B cell (primary cell): ENCODE results near the gene ENTREP3. TPM values are rescaled to one million over a fixed set of nuclear protein-coding genes. Genes with fewer than 3 reads are reported as not detected.

Experiments used
- ATAC-seq: fragments of 200-7000 bp; cut with Tn5 transposase; one replicate; pipeline ENCODE4 v1.10.0; 2021; ENCODE audit warnings: low read depth, mild to moderate bottlenecking, moderate number of reproducible peaks, moderate library complexity
- CTCF ChIA-PET: fragments of 350-600 bp; sonication (Branson Sonifier 250); formaldehyde crosslinking; loops from one replicate; lab custom pipeline; 2021; ENCODE audit warnings: antibody characterized with exemption, inconsistent platforms; lab: Charles Lee
- POLR2A ChIA-PET: fragments of 350-600 bp; sonication (Branson Sonifier 250); formaldehyde crosslinking; loops from one replicate; lab custom pipeline; 2021; ENCODE audit warnings: antibody characterized with exemption; lab: Charles Lee
- DNase-seq: peaks from one replicate; pipeline ENCODE4 v3.0.0; 2013
- H2AFZ ChIP-seq: 2 replicates; pipeline ENCODE4 v1.6.1; 2012; ENCODE audit warnings: mild to moderate bottlenecking, low read depth, low read length; ENCODE audit not compliant: insufficient read depth, poor library complexity, severe bottlenecking
- H3K27ac ChIP-seq, 2 donors: 1 replicate in 1 of 2; 2 replicates in 1 of 2; pipeline ENCODE4 v1.5.1; 2012 to 2013; ENCODE audit warnings: low read length in 2 of 2, mild to moderate bottlenecking in 2 of 2, moderate library complexity in 1 of 2
- H3K27me3 ChIP-seq, 4 experiments: fragments of 200-600 bp in 1 of 4; sonication (generic) in 1 of 4; replicated peaks in 1 of 4; 1 replicate in 2 of 4; 2 replicates in 2 of 4; pipeline versions ENCODE4 v1.6.1 to v1.7.0; 2013 to 2016; ENCODE audit warnings: low read length in 3 of 4, mild to moderate bottlenecking in 2 of 4, mixed read lengths in 1 of 4, moderate library complexity in 1 of 4; ENCODE audit not compliant: insufficient read depth in 4 of 4, control insufficient read depth in 3 of 4; ENCODE audit errors: control extremely low read depth in 1 of 4
- H3K36me3 ChIP-seq, 2 experiments: replicated peaks in 1 of 2; 1 replicate in 1 of 2; 2 replicates in 1 of 2; pipeline versions ENCODE4 v1.6.1 to v1.7.1; 2013; ENCODE audit warnings: low read length in 1 of 2; ENCODE audit not compliant: insufficient read depth in 2 of 2, control insufficient read depth in 1 of 2; ENCODE audit errors: control extremely low read depth in 1 of 2, extremely low read depth in 1 of 2
- H3K4me1 ChIP-seq, 2 donors: fragments of 200-600 bp in 1 of 2; sonication (generic) in 1 of 2; 1 replicate in 1 of 2; 2 replicates in 1 of 2; pipeline versions ENCODE4 v1.5.1 to v1.6.1; 2013 to 2017; ENCODE audit warnings: low read length in 2 of 2; ENCODE audit not compliant: control insufficient read depth in 2 of 2, insufficient read depth in 2 of 2
- H3K4me2 ChIP-seq: replicated peaks from 2 replicates; pipeline ENCODE3; 2012; ENCODE audit warnings: mild to moderate bottlenecking, low read depth, low read length; ENCODE audit not compliant: poor library complexity, severe bottlenecking
- H3K4me3 ChIP-seq, 5 experiments: fragments of 200-600 bp in 1 of 5; sonication (generic) in 1 of 5; 1 replicate in 3 of 5; 2 replicates in 2 of 5; pipeline versions ENCODE4 v1.5.1 to v1.7.0; 2011 to 2016; ENCODE audit warnings: low read length in 4 of 5, mild to moderate bottlenecking in 4 of 5, low read depth in 2 of 5, control low read depth in 1 of 5, moderate library complexity in 1 of 5; ENCODE audit not compliant: insufficient read depth in 1 of 5; ENCODE audit errors: control extremely low read depth in 1 of 5, extremely low read depth in 1 of 5
- H3K79me2 ChIP-seq: fragments of 200-600 bp; sonication (generic); one replicate; pipeline ENCODE4 v1.6.0; 2016; ENCODE audit warnings: low read length; ENCODE audit not compliant: control insufficient read depth, insufficient read depth
- H3K9ac ChIP-seq: fragments of 200-600 bp; sonication (generic); 2 replicates; pipeline ENCODE4 v1.6.1; 2017; ENCODE audit warnings: mild to moderate bottlenecking, low read length, moderate library complexity
- H3K9me3 ChIP-seq, 3 donors: one replicate each; pipeline versions ENCODE4 v1.6.1 to v1.7.1; 2013; ENCODE audit warnings: low read length in 2 of 3; ENCODE audit not compliant: control insufficient read depth in 2 of 3, insufficient read depth in 1 of 3; ENCODE audit errors: control extremely low read depth in 1 of 3
- H4K20me1 ChIP-seq: 2 replicates; pipeline ENCODE4 v1.6.0; 2012; ENCODE audit warnings: mild to moderate bottlenecking, low read length; ENCODE audit not compliant: insufficient read depth, control insufficient read depth, poor library complexity, severe bottlenecking
- H3K27ac Mint-ChIP-seq: one replicate; pipeline ENCODE4 v1.8.0; 2021; ENCODE audit warnings: mixed read lengths
- H3K27me3 Mint-ChIP-seq: one replicate; pipeline ENCODE4 v1.8.0; 2021; ENCODE audit warnings: mixed read lengths
- H3K4me1 Mint-ChIP-seq: one replicate; pipeline ENCODE4 v1.8.0; 2021; ENCODE audit warnings: mixed read lengths
- H3K4me3 Mint-ChIP-seq: one replicate; pipeline ENCODE4 v1.8.0; 2021; ENCODE audit warnings: mixed read lengths
- H3K9me3 Mint-ChIP-seq: one replicate; pipeline ENCODE4 v1.8.0; 2022; ENCODE audit warnings: mixed read lengths; ENCODE audit not compliant: insufficient read depth
- EZH2 ChIP-seq: IDR thresholded peaks from 2 replicates; pipeline ENCODE4 v1.6.1; 2012; ENCODE audit warnings: borderline replicate concordance, low read depth, mild to moderate bottlenecking, moderate library complexity, low read length; ENCODE audit not compliant: insufficient read depth, poor library complexity, severe bottlenecking
- WGBS: methylation state at CpG from one replicate; pipeline ENCODE4 v1.1.5; 2013; ENCODE audit warnings: missing lambda C conversion rate; ENCODE audit not compliant: insufficient coverage; 5-methylcytosine and 5-hydroxymethylcytosine counted together
- intact Hi-C: fragments of 100-400 bp; cut with micrococcal nuclease; formaldehyde crosslinking; loops from one replicate; pipeline ENCODE4 v1.10.0; 2022
- polyA plus RNA-seq: library from polyadenylated mRNA; depleted of rRNA; stranded (reverse); fragments of >200 nt; gene quantifications from 2 replicates; pipeline ENCODE4 v1.2.3, GENCODE V29; 2012
- total RNA-seq, 2 donors: library from RNA; stranded (reverse); fragments of 120-200 nt in 1 of 2; gene quantifications; 1 replicate in 1 of 2; 2 replicates in 1 of 2; pipeline versions ENCODE4 v1.2.3 to v1.2.4, GENCODE V29; 2013 to 2022
- TF ChIP-seq, protein P1 (sequence below): fragments of 200-600 bp; IDR thresholded peaks from one replicate; pipeline ENCODE4 v1.8.0; 2022; ENCODE audit warnings: antibody characterized with exemption, mild to moderate bottlenecking

The ENTREP3 gene
- total and polyA plus RNA-seq, 2 donors (not counting 1 experiment from before 2014, with no cell fraction given): 7.6 to 15.2 TPM

DNA sequence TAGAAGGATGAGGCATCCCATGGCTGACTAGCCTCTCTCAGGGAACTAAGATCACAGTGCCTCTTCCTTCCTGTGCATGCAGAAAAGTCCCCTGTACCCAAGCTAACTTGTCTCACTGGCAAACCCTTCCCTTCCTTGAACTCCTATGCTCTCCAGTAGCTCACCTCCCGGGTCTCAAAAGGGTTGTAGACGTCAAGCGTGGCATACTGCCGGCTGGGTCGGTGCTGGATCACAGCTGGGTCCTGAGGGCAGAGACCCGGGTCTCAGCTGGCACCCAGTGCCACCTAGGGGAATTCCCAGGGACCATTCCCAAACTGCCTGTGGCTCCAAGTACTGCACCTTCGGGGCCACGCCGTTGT lies 6.2 kb upstream of the ENTREP3 start:
- Histone ChIP-seq H3K9me3 (no peaks in the 10 kb centered on the region), H3K4me1 (peaks cover 14 to 25% of the 10 kb centered on the region in 2 donors), H3K4me3 (peak overlapping the region; percentile 62 to 96 (median 86)), H3K27me3 (no peaks in the 10 kb centered on the region), H3K27ac (peak overlapping the region; percentile 50 to 73), H2AFZ (peak overlapping the region; percentile 79), H4K20me1 (peaks cover 14% of the 10 kb centered on the region), H3K79me2 (peaks cover 19% of the 10 kb centered on the region), H3K4me2 (peak overlapping the region; percentile 87), H3K36me3 (peaks cover 2 to 50% of the 10 kb centered on the region in 2 experiments), H3K9ac (peak overlapping the region; percentile 84)
- Mint-ChIP-seq H3K9me3 (no peaks in the 10 kb centered on the region), H3K27me3 (no peaks in the 10 kb centered on the region), H3K4me1 (peaks cover 34% of the 10 kb centered on the region), H3K27ac (peak overlapping the region; percentile 91), H3K4me3 (peak overlapping the region; percentile 89)
- CTCF ChIA-PET: interaction anchor here (1.0 to 4.3 kb wide), 9 partner anchors 11 to 68 kb away, joined by 3 to 71 read pairs (median 4); partner anchors contain the start of genes CLK2, FDPS, RUSC1 and THBS3
- 0% methylated on average over 9 of the region's 9 CpGs for WGBS
- intact Hi-C loops: loop anchor here (5.0 kb wide), 1 partner anchor 301 kb away; the partner anchor contains the start of gene ASH1L
- POLR2A ChIA-PET: interaction anchor here (0.6 to 2.3 kb wide), 6 partner anchors 9 to 596 kb away, joined by 4 to 18 read pairs (median 6); partner anchors contain the start of genes CLK2 and GON4L
- peak; percentile 2 for ATAC-seq
- no peak for DNase-seq
- TF ChIP-seq, protein P1, sequence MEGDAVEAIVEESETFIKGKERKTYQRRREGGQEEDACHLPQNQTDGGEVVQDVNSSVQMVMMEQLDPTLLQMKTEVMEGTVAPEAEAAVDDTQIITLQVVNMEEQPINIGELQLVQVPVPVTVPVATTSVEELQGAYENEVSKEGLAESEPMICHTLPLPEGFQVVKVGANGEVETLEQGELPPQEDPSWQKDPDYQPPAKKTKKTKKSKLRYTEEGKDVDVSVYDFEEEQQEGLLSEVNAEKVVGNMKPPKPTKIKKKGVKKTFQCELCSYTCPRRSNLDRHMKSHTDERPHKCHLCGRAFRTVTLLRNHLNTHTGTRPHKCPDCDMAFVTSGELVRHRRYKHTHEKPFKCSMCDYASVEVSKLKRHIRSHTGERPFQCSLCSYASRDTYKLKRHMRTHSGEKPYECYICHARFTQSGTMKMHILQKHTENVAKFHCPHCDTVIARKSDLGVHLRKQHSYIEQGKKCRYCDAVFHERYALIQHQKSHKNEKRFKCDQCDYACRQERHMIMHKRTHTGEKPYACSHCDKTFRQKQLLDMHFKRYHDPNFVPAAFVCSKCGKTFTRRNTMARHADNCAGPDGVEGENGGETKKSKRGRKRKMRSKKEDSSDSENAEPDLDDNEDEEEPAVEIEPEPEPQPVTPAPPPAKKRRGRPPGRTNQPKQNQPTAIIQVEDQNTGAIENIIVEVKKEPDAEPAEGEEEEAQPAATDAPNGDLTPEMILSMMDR: no peak
- no peak for TF ChIP-seq EZH2

DNA sequence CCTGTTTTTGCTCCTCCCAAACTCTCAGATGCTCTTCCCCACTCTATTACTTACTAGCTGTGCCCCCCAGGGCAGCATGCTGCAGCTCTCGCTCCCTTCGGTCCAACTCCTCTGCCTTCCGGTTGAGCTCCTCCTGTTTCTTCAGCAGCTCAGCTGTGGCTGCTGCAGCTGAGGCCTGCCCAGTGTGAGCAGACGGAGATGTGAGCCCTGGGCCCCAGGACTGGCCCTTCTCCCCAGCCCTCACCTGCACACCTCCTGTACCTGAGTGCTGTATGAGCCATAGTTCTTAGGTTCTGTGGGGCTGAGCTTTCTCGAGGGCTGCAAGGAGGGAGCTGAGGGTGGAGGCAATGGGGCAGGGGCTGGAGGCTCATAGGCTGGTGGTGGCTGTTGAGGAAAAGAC lies 5.0 kb upstream of the ENTREP3 start:
- ATAC-seq (no peak), DNase-seq (no peak)
- no peaks in the 10 kb centered on the region for H3K27me3 ChIP-seq
- intact Hi-C loops: loop anchor here (5.0 kb wide), 1 partner anchor 302 kb away; the partner anchor contains the start of gene ASH1L
- 98% methylated on average over 4 of the region's 5 CpGs for WGBS
- peaks cover 19% of the 10 kb centered on the region for H3K79me2 ChIP-seq
- no peak overlapping the region for H3K4me2 ChIP-seq
- peaks cover 19 to 32% of the 10 kb centered on the region in 2 donors for H3K4me1 ChIP-seq
- Mint-ChIP-seq H3K27ac (peak overlapping the region; percentile 20), H3K9me3 (no peaks in the 10 kb centered on the region), H3K27me3 (no peaks in the 10 kb centered on the region), H3K4me1 (peaks cover 42% of the 10 kb centered on the region), H3K4me3 (peak overlapping the region; percentile 44)
- no peaks in the 10 kb centered on the region for H3K9me3 ChIP-seq
- H3K27ac ChIP-seq: no peak overlapping the region
- ChIA-PET CTCF (interaction anchor here (1.1 to 4.3 kb wide), 5 partner anchors 10 to 67 kb away, joined by 3 to 71 read pairs (median 5); no protein-coding TSS in a partner anchor), POLR2A (interaction anchor here (0.5 to 2.3 kb wide), 4 partner anchors 12 to 325 kb away, joined by 3 to 18 read pairs (median 4); partner anchors contain the start of gene CLK2)
- H3K36me3 ChIP-seq: peaks cover 2 to 42% of the 10 kb centered on the region in 2 experiments
- H2AFZ ChIP-seq: no peak overlapping the region
- TF ChIP-seq, protein P1: no peak
- no peak for TF ChIP-seq EZH2
- H3K9ac ChIP-seq: no peak overlapping the region
- H3K4me3 ChIP-seq: no peak overlapping the region
- H4K20me1 ChIP-seq: peaks cover 14% of the 10 kb centered on the region
